Osteocyte (in vitro differentiated cells): ENCODE measurements around the gene PDZRN3. TPM values are rescaled to one million over a fixed set of nuclear protein-coding genes. Genes with fewer than 3 reads are reported as not detected.

Source experiments
- DNase-seq: peaks from one replicate; pipeline ENCODE4 v3.0.0; 2021; ENCODE audit warnings: mixed read lengths; ENCODE audit not compliant: unreplicated experiment; ENCODE audit errors: extremely low spot score
- H3K27ac Mint-ChIP-seq: one replicate; pipeline ENCODE4 v1.8.0; 2021; ENCODE audit warnings: mild to moderate bottlenecking, mixed read lengths; ENCODE audit not compliant: unreplicated experiment
- H3K27me3 Mint-ChIP-seq: one replicate; pipeline ENCODE4 v1.8.0; 2021; ENCODE audit warnings: mixed read lengths; ENCODE audit not compliant: unreplicated experiment
- H3K36me3 Mint-ChIP-seq: one replicate; pipeline ENCODE4 v1.8.0; 2021; ENCODE audit warnings: mixed read lengths; ENCODE audit not compliant: unreplicated experiment
- H3K4me1 Mint-ChIP-seq: one replicate; pipeline ENCODE4 v1.8.0; 2021; ENCODE audit warnings: mixed read lengths; ENCODE audit not compliant: unreplicated experiment
- H3K4me3 Mint-ChIP-seq: one replicate; pipeline ENCODE4 v1.8.0; 2021; ENCODE audit warnings: mild to moderate bottlenecking, moderate library complexity, mixed read lengths; ENCODE audit not compliant: unreplicated experiment
- H3K9me3 Mint-ChIP-seq: one replicate; pipeline ENCODE4 v1.8.0; 2021; ENCODE audit warnings: mixed read lengths; ENCODE audit not compliant: unreplicated experiment
- total RNA-seq: library from RNA; stranded (reverse); gene quantifications from 2 replicates; pipeline ENCODE4 v1.2.1, GENCODE V29; 2021
- TF ChIP-seq, protein P1 (sequence below): fragments of 200-600 bp; sonication (generic); IDR thresholded peaks from 2 replicates; pipeline ENCODE4 v1.5.0; 2021; ENCODE audit warnings: antibody characterized with exemption, mild to moderate bottlenecking, moderate library complexity

The PDZRN3 gene
- total RNA-seq, 1 donor from 2014 or later, result 34.1 TPM

DNA sequence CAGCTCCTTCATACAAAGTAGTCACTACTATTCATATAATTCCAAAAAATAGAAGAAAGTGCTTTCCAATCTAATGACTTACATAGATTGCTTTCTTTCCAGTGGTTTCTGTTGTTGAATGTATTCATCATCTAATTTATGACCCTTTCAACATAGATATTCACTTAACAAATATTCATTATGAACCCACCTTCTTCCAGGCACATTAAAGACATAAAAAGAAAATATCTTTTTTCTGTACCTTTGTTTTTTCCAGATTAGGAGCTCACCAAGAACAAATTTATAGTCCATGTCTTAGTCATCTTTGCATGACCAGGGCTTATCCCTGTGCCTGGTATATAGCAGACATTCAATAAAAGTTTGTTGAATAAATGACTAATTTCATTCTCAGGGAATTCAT lies 32.4 kb upstream of the PDZRN3 start:
- Mint-ChIP-seq H3K9me3 (no peaks in the 10 kb centered on the region), H3K36me3 (no peaks in the 10 kb centered on the region), H3K4me1 (peaks cover 24% of the 10 kb centered on the region), H3K27me3 (no peaks in the 10 kb centered on the region), H3K27ac (no peak overlapping the region), H3K4me3 (no peak overlapping the region)
- TF ChIP-seq, protein P1, sequence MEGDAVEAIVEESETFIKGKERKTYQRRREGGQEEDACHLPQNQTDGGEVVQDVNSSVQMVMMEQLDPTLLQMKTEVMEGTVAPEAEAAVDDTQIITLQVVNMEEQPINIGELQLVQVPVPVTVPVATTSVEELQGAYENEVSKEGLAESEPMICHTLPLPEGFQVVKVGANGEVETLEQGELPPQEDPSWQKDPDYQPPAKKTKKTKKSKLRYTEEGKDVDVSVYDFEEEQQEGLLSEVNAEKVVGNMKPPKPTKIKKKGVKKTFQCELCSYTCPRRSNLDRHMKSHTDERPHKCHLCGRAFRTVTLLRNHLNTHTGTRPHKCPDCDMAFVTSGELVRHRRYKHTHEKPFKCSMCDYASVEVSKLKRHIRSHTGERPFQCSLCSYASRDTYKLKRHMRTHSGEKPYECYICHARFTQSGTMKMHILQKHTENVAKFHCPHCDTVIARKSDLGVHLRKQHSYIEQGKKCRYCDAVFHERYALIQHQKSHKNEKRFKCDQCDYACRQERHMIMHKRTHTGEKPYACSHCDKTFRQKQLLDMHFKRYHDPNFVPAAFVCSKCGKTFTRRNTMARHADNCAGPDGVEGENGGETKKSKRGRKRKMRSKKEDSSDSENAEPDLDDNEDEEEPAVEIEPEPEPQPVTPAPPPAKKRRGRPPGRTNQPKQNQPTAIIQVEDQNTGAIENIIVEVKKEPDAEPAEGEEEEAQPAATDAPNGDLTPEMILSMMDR, result no peak
- DNase-seq, result no peak

DNA sequence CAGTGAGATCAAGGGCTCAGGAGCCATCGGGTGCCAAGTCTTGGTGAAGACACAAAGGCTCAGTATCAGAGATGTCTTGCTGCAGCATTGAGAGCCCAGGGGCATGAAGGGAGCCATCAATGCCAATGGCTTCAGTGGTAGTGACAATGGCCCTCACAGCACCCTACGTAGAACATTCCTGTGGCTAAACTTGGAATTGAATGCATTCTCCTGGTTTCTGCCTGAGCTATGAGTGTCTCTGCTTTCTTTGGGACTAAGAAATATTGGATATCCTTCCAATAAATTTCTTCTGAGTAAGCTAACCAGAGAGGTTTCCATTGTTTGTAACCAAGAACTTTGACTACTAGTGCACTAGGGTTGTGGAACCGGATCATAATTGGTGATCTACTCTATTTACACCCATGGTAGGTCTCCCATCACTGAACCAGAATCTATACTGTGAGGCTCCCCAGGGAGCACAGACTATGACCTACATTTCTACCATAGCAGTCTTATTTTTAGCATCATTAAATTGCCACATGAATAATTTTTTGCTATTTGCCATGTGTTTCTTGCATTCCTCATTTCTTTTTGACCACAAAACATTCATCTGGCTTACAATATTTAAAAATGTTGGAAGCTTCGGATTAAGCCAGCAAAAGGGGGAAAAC lies 31.6 kb upstream of the PDZRN3 start:
- H3K27ac Mint-ChIP-seq, result no peak overlapping the region
- H3K36me3 Mint-ChIP-seq, result no peaks in the 10 kb centered on the region
- TF ChIP-seq, protein P1, result no peak
- no peaks in the 10 kb centered on the region for H3K27me3 Mint-ChIP-seq
- peaks cover 24% of the 10 kb centered on the region for H3K4me1 Mint-ChIP-seq
- no peak for DNase-seq
- no peaks in the 10 kb centered on the region for H3K9me3 Mint-ChIP-seq
- H3K4me3 Mint-ChIP-seq, result no peak overlapping the region

DNA sequence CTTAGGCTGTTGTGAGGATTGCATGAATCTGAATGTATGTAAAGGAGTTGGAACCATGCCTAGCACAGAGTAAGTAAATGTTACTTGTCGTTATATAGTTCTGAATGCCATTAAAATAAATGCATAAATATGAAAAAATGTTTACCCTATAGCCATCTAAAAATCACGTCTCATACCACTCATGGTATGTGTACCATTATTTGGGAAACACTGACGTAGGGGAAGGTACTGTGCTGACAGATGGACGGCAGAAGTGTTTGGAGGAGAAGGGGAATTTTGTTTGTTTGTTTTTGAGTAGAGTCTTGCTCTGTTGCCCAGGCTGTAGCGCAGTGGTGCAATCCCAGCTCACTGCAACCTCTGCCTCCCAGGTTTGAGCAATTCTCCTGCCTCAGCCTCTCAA lies 30.5 kb upstream of the PDZRN3 start:
- H3K4me1 Mint-ChIP-seq, result peaks cover 24% of the 10 kb centered on the region
- no peaks in the 10 kb centered on the region for H3K27me3 Mint-ChIP-seq
- TF ChIP-seq, protein P1, result no peak
- no peak for DNase-seq
- no peaks in the 10 kb centered on the region for H3K9me3 Mint-ChIP-seq
- H3K36me3 Mint-ChIP-seq, result no peaks in the 10 kb centered on the region
- H3K27ac Mint-ChIP-seq, result no peak overlapping the region
- H3K4me3 Mint-ChIP-seq, result no peak overlapping the region

DNA sequence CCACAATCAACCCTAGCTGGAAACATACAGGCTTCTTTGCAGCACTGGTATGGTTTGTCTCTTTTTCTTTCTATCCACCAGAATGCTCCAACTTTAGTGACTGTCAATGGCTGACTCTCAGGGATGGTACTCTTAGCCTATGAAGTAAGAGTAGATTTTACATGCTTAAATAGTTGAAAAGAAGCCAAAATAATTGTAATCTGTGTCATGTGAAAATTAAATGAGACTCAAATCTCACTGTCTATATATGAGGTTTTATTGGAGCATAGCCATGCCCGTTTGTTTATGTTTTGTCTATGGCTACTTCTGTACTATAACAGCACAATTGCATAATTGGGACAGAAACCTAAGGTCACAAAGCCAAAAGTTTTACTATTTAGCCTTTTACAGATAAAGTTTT lies 29.1 kb upstream of the PDZRN3 start:
- no peaks in the 10 kb centered on the region for H3K36me3 Mint-ChIP-seq
- no peaks in the 10 kb centered on the region for H3K9me3 Mint-ChIP-seq
- TF ChIP-seq, protein P1, result no peak
- H3K27ac Mint-ChIP-seq, result no peak overlapping the region
- peaks cover 23% of the 10 kb centered on the region for H3K4me1 Mint-ChIP-seq
- no peak for DNase-seq
- no peaks in the 10 kb centered on the region for H3K27me3 Mint-ChIP-seq
- H3K4me3 Mint-ChIP-seq, result no peak overlapping the region

DNA sequence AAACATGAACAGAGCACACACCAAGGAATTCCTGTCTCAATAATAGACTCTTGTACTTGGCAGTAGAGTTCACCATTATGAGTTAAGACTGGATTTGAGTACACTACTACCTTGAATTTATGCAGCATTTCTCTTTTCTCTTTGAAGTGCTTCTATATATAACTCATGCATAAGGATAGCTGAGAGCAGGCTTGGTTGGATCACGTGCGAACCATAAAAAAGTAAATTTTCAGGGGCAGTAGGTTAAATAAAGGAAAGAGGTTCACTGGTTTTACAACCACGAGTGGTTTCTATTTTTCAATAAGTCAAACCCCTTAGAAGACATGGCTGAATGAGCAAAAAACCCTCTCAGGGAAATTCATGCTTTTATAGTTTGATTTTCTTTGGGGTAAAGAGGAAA lies 28.6 kb upstream of the PDZRN3 start:
- Mint-ChIP-seq H3K36me3 (no peaks in the 10 kb centered on the region), H3K27ac (no peak overlapping the region), H3K27me3 (no peaks in the 10 kb centered on the region), H3K9me3 (no peaks in the 10 kb centered on the region), H3K4me3 (no peak overlapping the region), H3K4me1 (peaks cover 21% of the 10 kb centered on the region)
- TF ChIP-seq, protein P1, result no peak
- no peak for DNase-seq
